Measurements from ENCODE around the gene COG5. TPM values are rescaled to one million over a fixed set of nuclear protein-coding genes. Genes with fewer than 3 reads are reported as not detected.
A peak's percentile ranks its signal among the peaks of the same experiment; 100 is the strongest.

Gene COG5
- total RNA-seq, 1 donor from 2014 or later: 29.8 TPM

GRCh38 chr7:107404740-107405537 is 158.8 kb downstream of the COG5 start:
- FAIRE-seq (peak; percentile 42), DNase-seq (ENCODE audit: low spot score in 2 of 2) (no peak)

GRCh38 chr7:107398161-107398560 is 165.6 kb downstream of the COG5 start:
- DNase-seq (ENCODE audit: low spot score in 2 of 2) (no peak), FAIRE-seq (no peak)

- FAIRE-seq (no peak), DNase-seq (ENCODE audit: low spot score in 2 of 2) (no peak)
Observed at GRCh38 chr7:107396990-107397389, 166.7 kb downstream of the COG5 start.

GRCh38 chr7:107396081-107396480 is 167.6 kb downstream of the COG5 start:
- no peak for FAIRE-seq
- no peak for DNase-seq (ENCODE audit: low spot score in 2 of 2)

- DNase-seq (ENCODE audit: low spot score in 2 of 2) (no peak), FAIRE-seq (no peak)
Observed at GRCh38 chr7:107394831-107395230, 168.9 kb downstream of the COG5 start.

- FAIRE-seq: no peak
- no peak for DNase-seq (ENCODE audit: low spot score in 2 of 2)
Observed at GRCh38 chr7:107394276-107394675, 169.4 kb downstream of the COG5 start.

- no peak for FAIRE-seq
- DNase-seq (ENCODE audit: low spot score in 2 of 2): no peak
Observed at GRCh38 chr7:107392830-107393229, 170.9 kb downstream of the COG5 start.

- FAIRE-seq (no peak), DNase-seq (ENCODE audit: low spot score in 2 of 2) (no peak)
Observed at GRCh38 chr7:107390916-107391315, 172.8 kb downstream of the COG5 start.

GRCh38 chr7:107388604-107389003 is 175.1 kb downstream of the COG5 start:
- FAIRE-seq (no peak), DNase-seq (ENCODE audit: low spot score in 2 of 2) (no peak)

- no peak for DNase-seq (ENCODE audit: low spot score in 2 of 2)
Observed at GRCh38 chr7:107387573-107388219, 176.0 kb downstream of the COG5 start.

GRCh38 chr7:107387128-107387527 is 176.6 kb downstream of the COG5 start:
- no peak for FAIRE-seq
- no peak for DNase-seq (ENCODE audit: low spot score in 2 of 2)

More at GRCh38 chr7:107387573-107388219, 176.0 kb downstream of the COG5 start:
- FAIRE-seq: no peak

GRCh38 chr7:107386548-107387102 is 177.1 kb downstream of the COG5 start:
- no peak for FAIRE-seq

GRCh38 chr7:107384025-107384424 is 179.7 kb downstream of the COG5 start:
- FAIRE-seq: no peak
- no peak for DNase-seq (ENCODE audit: low spot score in 2 of 2)

More at GRCh38 chr7:107386548-107387102, 177.1 kb downstream of the COG5 start:
- no peak for DNase-seq (ENCODE audit: low spot score in 2 of 2)

- FAIRE-seq: no peak
- no peak for DNase-seq (ENCODE audit: low spot score in 2 of 2)
Observed at GRCh38 chr7:107383203-107383602, 180.5 kb downstream of the COG5 start.

- DNase-seq (ENCODE audit: low spot score in 2 of 2): no peak
- FAIRE-seq: no peak
Observed at GRCh38 chr7:107381453-107381852, 182.3 kb downstream of the COG5 start.

- DNase-seq (ENCODE audit: low spot score in 2 of 2) (no peak), FAIRE-seq (no peak)
Observed at GRCh38 chr7:107373354-107373753, 190.4 kb downstream of the COG5 start.

- FAIRE-seq: no peak
Observed at GRCh38 chr7:107372298-107372697, 191.4 kb downstream of the COG5 start.

GRCh38 chr7:107370816-107371215 is 192.9 kb downstream of the COG5 start:
- DNase-seq (ENCODE audit: low spot score in 2 of 2) (no peak), FAIRE-seq (no peak)

More at GRCh38 chr7:107372298-107372697, 191.4 kb downstream of the COG5 start:
- DNase-seq (ENCODE audit: low spot score in 2 of 2): no peak

GRCh38 chr7:107364787-107365186 is 198.9 kb downstream of the COG5 start:
- no peak for FAIRE-seq
- no peak for DNase-seq (ENCODE audit: low spot score in 2 of 2)

GRCh38 chr7:107359520-107360316 is 204.0 kb downstream of the COG5 start:
- FAIRE-seq (no peak), DNase-seq (ENCODE audit: low spot score in 2 of 2) (no peak)

- FAIRE-seq (no peak), DNase-seq (ENCODE audit: low spot score in 2 of 2) (no peak)
Observed at GRCh38 chr7:107355616-107356015, 208.1 kb downstream of the COG5 start.
